HCT116 (cell line): ENCODE data around the gene ALKBH2. TPM values are rescaled to one million over a fixed set of nuclear protein-coding genes. Genes with fewer than 3 reads are reported as not detected.

ENCODE experiments used
- ATAC-seq: fragments of 200-7000 bp; cut with Tn5 transposase; 2 replicates; pipeline ENCODE4 v1.9.1; 2020; ENCODE audit warnings: mild to moderate bottlenecking, moderate library complexity
- BruUV-seq: library from RNA; stranded (reverse); fragments of 400-500 nt; replicated peaks from 2 replicates; lab custom pipeline; 2021; lab: Mats Ljungman, UMichigan
- CTCF ChIA-PET: fragments of 300-600 bp; sonication (Branson Sonifier 250); formaldehyde crosslinking; loops from one replicate; lab custom pipeline; 2021; ENCODE audit warnings: antibody characterized with exemption; lab: Charles Lee
- POLR2A ChIA-PET: fragments of 300-600, 350-600 bp; sonication (Branson Sonifier 250); formaldehyde crosslinking; loops from one replicate; lab custom pipeline; 2021; ENCODE audit warnings: antibody characterized with exemption; lab: Charles Lee
- RAD21 ChIA-PET, 2 experiments: fragments of 300-600 bp; sonication (Branson Sonifier 250); formaldehyde crosslinking; loops; one replicate each; lab custom pipeline; 2023; ENCODE audit warnings: low total read pairs in 2 of 2; ENCODE audit not compliant: uncharacterized antibody in 2 of 2, unreplicated experiment in 2 of 2, low non-redundant PET in 1 of 2; lab: Charles Lee
- DNase-seq: peaks from one replicate; pipeline ENCODE4 v3.0.0-alpha.2; 2010; ENCODE audit warnings: low read depth, low spot score
- H2AFZ ChIP-seq: fragments of 200-600 bp; shearing (Covaris generic), sonication (generic); 2 replicates; pipeline ENCODE4 v1.6.1; 2017; ENCODE audit warnings: low read depth, mixed run types, mixed read lengths, antibody characterized with exemption, low read length; ENCODE audit not compliant: poor library complexity, severe bottlenecking
- H3K27ac ChIP-seq: 2 replicates; pipeline ENCODE4 v1.5.1; 2012; ENCODE audit warnings: low read depth, low read length
- H3K27me3 ChIP-seq: fragments of 200-600 bp; sonication (generic); 2 replicates; pipeline ENCODE4 v1.6.1; 2016; ENCODE audit warnings: mixed run types, low read length, mixed read lengths; ENCODE audit not compliant: insufficient read depth
- H3K36me3 ChIP-seq, 2 experiments: fragments of 200-500 bp in 1 of 2; fragments of 200-600 bp in 1 of 2; sonication (Bioruptor generic) in 1 of 2; sonication (generic) in 1 of 2; 2 replicates each; pipeline versions ENCODE4 v1.5.1 to v1.6.1; 2014 to 2016; ENCODE audit warnings: low read length in 2 of 2, inconsistent platforms in 1 of 2, mixed read lengths in 1 of 2, mixed run types in 1 of 2; ENCODE audit not compliant: insufficient read depth in 2 of 2, control insufficient read depth in 1 of 2
- H3K4me1 ChIP-seq, 2 experiments: fragments of 200-600 bp in 1 of 2; sonication (generic) in 1 of 2; 2 replicates each; pipeline versions ENCODE4 v1.5.1 to v1.6.1; 2012 to 2017; ENCODE audit warnings: low read length in 2 of 2, inconsistent platforms in 1 of 2, mild to moderate bottlenecking in 1 of 2, mixed read lengths in 1 of 2, mixed run types in 1 of 2, moderate library complexity in 1 of 2; ENCODE audit not compliant: insufficient read depth in 2 of 2, control insufficient read depth in 1 of 2
- H3K4me2 ChIP-seq: fragments of 200-600 bp; sonication (generic); 2 replicates; pipeline ENCODE4 v1.6.1; 2017; ENCODE audit warnings: mixed run types, low read length, mixed read lengths
- H3K4me3 ChIP-seq, 2 experiments: fragments of 200-600 bp in 1 of 2; sonication (generic) in 1 of 2; replicated peaks in 1 of 2; 2 replicates each; pipeline ENCODE4 v1.5.1; 2011 to 2016; ENCODE audit warnings: low read length in 2 of 2, control low read depth in 1 of 2, low read depth in 1 of 2, mild to moderate bottlenecking in 1 of 2, mixed read lengths in 1 of 2, mixed run types in 1 of 2
- H3K79me2 ChIP-seq: fragments of 200-600 bp; sonication (generic); 2 replicates; pipeline ENCODE4 v1.6.1; 2017; ENCODE audit warnings: mild to moderate bottlenecking, mixed run types, low read length, moderate library complexity, mixed read lengths; ENCODE audit not compliant: insufficient read depth
- H3K9ac ChIP-seq: fragments of 200-600 bp; sonication (generic); 2 replicates; pipeline ENCODE4 v1.6.1; 2016; ENCODE audit warnings: low read length, mixed read lengths
- H3K9me2 ChIP-seq: fragments of 200-600 bp; sonication (generic), shearing (Covaris generic); 2 replicates; pipeline ENCODE4 v1.6.1; 2017; ENCODE audit warnings: mixed run types, mild to moderate bottlenecking, moderate library complexity; ENCODE audit not compliant: insufficient read depth
- H3K9me3 ChIP-seq, 2 experiments: fragments of 200-500 bp in 1 of 2; fragments of 200-600 bp in 1 of 2; sonication (Bioruptor generic) in 1 of 2; sonication (generic) in 1 of 2; 2 replicates each; pipeline ENCODE4 v1.6.1; 2014 to 2017; ENCODE audit warnings: low read length in 2 of 2, mixed read lengths in 2 of 2, inconsistent platforms in 1 of 2, low read depth in 1 of 2, mild to moderate bottlenecking in 1 of 2, mixed run types in 1 of 2, moderate library complexity in 1 of 2; ENCODE audit not compliant: control insufficient read depth in 1 of 2, insufficient read depth in 1 of 2
- H4K20me1 ChIP-seq: fragments of 200-600 bp; sonication (generic), shearing (Covaris generic); 2 replicates; pipeline ENCODE4 v1.6.1; 2017; ENCODE audit warnings: mixed run types, mild to moderate bottlenecking, moderate library complexity; ENCODE audit not compliant: insufficient read depth
- CBX3 ChIP-seq: IDR thresholded peaks from 2 replicates; pipeline ENCODE4 v1.6.1; 2012; ENCODE audit warnings: low read depth
- EGR1 ChIP-seq: IDR thresholded peaks from 2 replicates; pipeline ENCODE4 v1.6.1; 2012; ENCODE audit warnings: low read depth
- ELF1 ChIP-seq: IDR thresholded peaks from 2 replicates; pipeline ENCODE4 v1.6.1; 2012; ENCODE audit warnings: low read depth, borderline replicate concordance
- FOSL1 ChIP-seq: IDR thresholded peaks from 2 replicates; pipeline ENCODE4 v1.6.1; 2012; ENCODE audit warnings: low read depth
- JUND ChIP-seq: IDR thresholded peaks from 2 replicates; pipeline ENCODE4 v1.6.1; 2012
- POLR2A ChIP-seq: IDR thresholded peaks from 2 replicates; pipeline ENCODE4 v1.7.0; 2011; ENCODE audit warnings: borderline replicate concordance; ENCODE audit not compliant: insufficient read depth, insufficient read length; ENCODE audit errors: extremely low read depth
- POLR2AphosphoS5 ChIP-seq: IDR thresholded peaks from 2 replicates; pipeline ENCODE4 v1.6.1; 2011; ENCODE audit warnings: mild to moderate bottlenecking, low read depth, low read length, moderate library complexity
- SP1 ChIP-seq: IDR thresholded peaks from 2 replicates; pipeline ENCODE4 v1.6.1; 2012; ENCODE audit warnings: low read depth
- SRF ChIP-seq: IDR thresholded peaks from 2 replicates; pipeline ENCODE4 v1.6.1; 2012; ENCODE audit warnings: low read depth
- YY1 ChIP-seq: IDR thresholded peaks from 2 replicates; pipeline ENCODE4 v1.6.1; 2011; ENCODE audit warnings: low read length, low read depth, moderate library complexity, mild to moderate bottlenecking; ENCODE audit not compliant: insufficient replicate concordance; ENCODE audit errors: extremely low read depth
- ZFX ChIP-seq: fragments of 450-650 bp; IDR thresholded peaks from 2 replicates; pipeline ENCODE4 v1.6.1; 2017
- intact Hi-C: fragments of 100-400 bp; cut with micrococcal nuclease; formaldehyde crosslinking; loops from 2 replicates; pipeline ENCODE4 v1.10.0; 2022
- total RNA-seq: library from RNA; stranded (reverse); gene quantifications from one replicate; pipeline ENCODE4 v1.2.1, GENCODE V29; 2021; ENCODE audit not compliant: unreplicated experiment
- TF ChIP-seq, protein P1 (sequence below), 3 experiments: fragments of 200-600 bp in 1 of 3; sonication (generic) in 1 of 3; IDR thresholded peaks in 2 of 3; conservative IDR thresholded peaks in 1 of 3; 2 replicates each; pipeline ENCODE4 v1.5.1; 2012 to 2017; ENCODE audit warnings: low read depth in 2 of 3, low read length in 2 of 3, antibody characterized with exemption in 1 of 3, borderline replicate concordance in 1 of 3, control low read depth in 1 of 3, mild to moderate bottlenecking in 1 of 3, mixed read lengths in 1 of 3, mixed run types in 1 of 3, moderate library complexity in 1 of 3; ENCODE audit not compliant: insufficient read depth in 1 of 3
- TF ChIP-seq, protein P2 (sequence below): IDR thresholded peaks from 2 replicates; pipeline ENCODE4 v1.6.1; 2012
- TF ChIP-seq, protein P3 (sequence below): IDR thresholded peaks from 2 replicates; pipeline ENCODE4 v1.6.1; 2012
- TF ChIP-seq, protein P4 (sequence below): IDR thresholded peaks from 2 replicates; pipeline ENCODE4 v1.6.1; 2012; ENCODE audit warnings: low read depth

ALKBH2 gene
- total RNA-seq, 1 experiment from 2014 or later, result 35.8 TPM

DNA sequence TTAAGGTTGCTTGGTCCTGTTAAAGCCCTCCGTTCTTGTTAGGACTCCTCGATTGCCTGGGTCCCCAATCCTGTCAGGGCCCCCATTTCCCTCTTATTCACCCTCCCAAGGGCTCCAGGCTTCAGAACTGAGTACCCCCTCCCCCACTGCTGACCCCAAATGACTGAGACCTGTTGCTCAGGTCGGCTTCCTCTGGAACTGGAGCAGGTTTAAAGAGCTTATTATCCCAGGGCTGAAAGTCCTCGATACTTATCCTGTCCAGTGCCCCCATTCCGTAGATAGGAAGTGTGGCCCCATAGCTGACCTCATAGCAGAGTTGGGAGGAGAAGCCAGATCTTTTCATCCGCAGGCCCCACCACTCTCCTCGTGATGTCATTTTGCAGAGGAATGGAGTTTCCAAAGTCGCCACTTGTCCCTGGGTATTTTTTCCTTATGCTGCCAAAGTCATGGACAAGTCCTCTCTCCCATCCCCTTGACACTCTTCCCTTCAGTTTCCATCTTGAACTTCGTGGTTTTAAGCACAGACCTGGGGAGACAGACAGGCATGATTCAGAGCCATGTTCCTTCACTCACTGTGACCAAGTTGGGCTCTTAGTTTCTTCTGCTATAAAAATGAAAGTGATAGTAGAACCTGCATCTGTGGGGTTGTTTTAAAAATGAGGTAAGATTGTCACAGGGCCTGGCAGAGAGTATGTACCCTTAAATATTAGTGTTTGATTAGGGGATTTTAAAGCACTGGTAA lies 39.7 kb downstream of the ALKBH2 start:
- TF ChIP-seq ELF1 (no peak), FOSL1 (no peak), EGR1 (no peak), ZFX (no peak), JUND (no peak), POLR2AphosphoS5 (no peak), SRF (no peak), POLR2A (no peak), CBX3 (no peak), SP1 (no peak), YY1 (no peak)
- TF ChIP-seq, protein P1, sequence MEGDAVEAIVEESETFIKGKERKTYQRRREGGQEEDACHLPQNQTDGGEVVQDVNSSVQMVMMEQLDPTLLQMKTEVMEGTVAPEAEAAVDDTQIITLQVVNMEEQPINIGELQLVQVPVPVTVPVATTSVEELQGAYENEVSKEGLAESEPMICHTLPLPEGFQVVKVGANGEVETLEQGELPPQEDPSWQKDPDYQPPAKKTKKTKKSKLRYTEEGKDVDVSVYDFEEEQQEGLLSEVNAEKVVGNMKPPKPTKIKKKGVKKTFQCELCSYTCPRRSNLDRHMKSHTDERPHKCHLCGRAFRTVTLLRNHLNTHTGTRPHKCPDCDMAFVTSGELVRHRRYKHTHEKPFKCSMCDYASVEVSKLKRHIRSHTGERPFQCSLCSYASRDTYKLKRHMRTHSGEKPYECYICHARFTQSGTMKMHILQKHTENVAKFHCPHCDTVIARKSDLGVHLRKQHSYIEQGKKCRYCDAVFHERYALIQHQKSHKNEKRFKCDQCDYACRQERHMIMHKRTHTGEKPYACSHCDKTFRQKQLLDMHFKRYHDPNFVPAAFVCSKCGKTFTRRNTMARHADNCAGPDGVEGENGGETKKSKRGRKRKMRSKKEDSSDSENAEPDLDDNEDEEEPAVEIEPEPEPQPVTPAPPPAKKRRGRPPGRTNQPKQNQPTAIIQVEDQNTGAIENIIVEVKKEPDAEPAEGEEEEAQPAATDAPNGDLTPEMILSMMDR (IDR thresholded peaks at IDR 0.05 in 2 of 3, conservative IDR thresholded peaks at IDR 0.05 in 1 of 3; ENCODE audit: borderline replicate concordance in 1 of 3, insufficient read depth in 1 of 3, low read depth in 2 of 3, low read length in 2 of 3), result no peak
- TF ChIP-seq, protein P2, sequence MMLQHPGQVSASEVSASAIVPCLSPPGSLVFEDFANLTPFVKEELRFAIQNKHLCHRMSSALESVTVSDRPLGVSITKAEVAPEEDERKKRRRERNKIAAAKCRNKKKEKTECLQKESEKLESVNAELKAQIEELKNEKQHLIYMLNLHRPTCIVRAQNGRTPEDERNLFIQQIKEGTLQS, result no peak
- TF ChIP-seq, protein P3, sequence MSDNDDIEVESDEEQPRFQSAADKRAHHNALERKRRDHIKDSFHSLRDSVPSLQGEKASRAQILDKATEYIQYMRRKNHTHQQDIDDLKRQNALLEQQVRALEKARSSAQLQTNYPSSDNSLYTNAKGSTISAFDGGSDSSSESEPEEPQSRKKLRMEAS, result no peak
- TF ChIP-seq, protein P4, sequence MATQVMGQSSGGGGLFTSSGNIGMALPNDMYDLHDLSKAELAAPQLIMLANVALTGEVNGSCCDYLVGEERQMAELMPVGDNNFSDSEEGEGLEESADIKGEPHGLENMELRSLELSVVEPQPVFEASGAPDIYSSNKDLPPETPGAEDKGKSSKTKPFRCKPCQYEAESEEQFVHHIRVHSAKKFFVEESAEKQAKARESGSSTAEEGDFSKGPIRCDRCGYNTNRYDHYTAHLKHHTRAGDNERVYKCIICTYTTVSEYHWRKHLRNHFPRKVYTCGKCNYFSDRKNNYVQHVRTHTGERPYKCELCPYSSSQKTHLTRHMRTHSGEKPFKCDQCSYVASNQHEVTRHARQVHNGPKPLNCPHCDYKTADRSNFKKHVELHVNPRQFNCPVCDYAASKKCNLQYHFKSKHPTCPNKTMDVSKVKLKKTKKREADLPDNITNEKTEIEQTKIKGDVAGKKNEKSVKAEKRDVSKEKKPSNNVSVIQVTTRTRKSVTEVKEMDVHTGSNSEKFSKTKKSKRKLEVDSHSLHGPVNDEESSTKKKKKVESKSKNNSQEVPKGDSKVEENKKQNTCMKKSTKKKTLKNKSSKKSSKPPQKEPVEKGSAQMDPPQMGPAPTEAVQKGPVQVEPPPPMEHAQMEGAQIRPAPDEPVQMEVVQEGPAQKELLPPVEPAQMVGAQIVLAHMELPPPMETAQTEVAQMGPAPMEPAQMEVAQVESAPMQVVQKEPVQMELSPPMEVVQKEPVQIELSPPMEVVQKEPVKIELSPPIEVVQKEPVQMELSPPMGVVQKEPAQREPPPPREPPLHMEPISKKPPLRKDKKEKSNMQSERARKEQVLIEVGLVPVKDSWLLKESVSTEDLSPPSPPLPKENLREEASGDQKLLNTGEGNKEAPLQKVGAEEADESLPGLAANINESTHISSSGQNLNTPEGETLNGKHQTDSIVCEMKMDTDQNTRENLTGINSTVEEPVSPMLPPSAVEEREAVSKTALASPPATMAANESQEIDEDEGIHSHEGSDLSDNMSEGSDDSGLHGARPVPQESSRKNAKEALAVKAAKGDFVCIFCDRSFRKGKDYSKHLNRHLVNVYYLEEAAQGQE, result no peak
- TF ChIP-seq, all 23 proteins: peak for 0
- POLR2A ChIA-PET, result no interaction called here
- DNase-seq (no peak), ATAC-seq (no peak)
- Histone ChIP-seq H3K9ac (peak overlapping the region; percentile 63), H3K9me2 (no peaks in the 10 kb centered on the region), H3K36me3 (no peaks in the 10 kb centered on the region), H3K79me2 (no peaks in the 10 kb centered on the region), H2AFZ (no peak overlapping the region), H3K27me3 (no peaks in the 10 kb centered on the region), H3K9me3 (no peaks in the 10 kb centered on the region), H3K27ac (no peak overlapping the region), H3K4me3 (peak overlapping the region; percentile 79 to 91), H3K4me1 (peaks cover 6 to 13% of the 10 kb centered on the region in 2 experiments; a peak in 2 of 4 replicates), H3K4me2 (peak overlapping the region; percentile 98), H4K20me1 (no peaks in the 10 kb centered on the region)
- RAD21 ChIA-PET, result no interaction called here
- intact Hi-C loops, result no loop called here
- no TSS peak for BruUV-seq
- CTCF ChIA-PET, result interaction anchor here (0.9 kb wide), 1 partner anchor 16 kb away, joined by 3 read pairs; no protein-coding TSS in a partner anchor
